Mucosa of descending colon (tissue), 3 donors: ENCODE measurements around the gene FBXO11. TPM values are rescaled to one million over a fixed set of nuclear protein-coding genes. Genes with fewer than 3 reads are reported as not detected.

ENCODE experiments used
- ATAC-seq: fragments of 200-7000 bp; cut with Tn5 transposase; one replicate; pipeline ENCODE4 v1.9.1; 2020; ENCODE audit warnings: mild to moderate bottlenecking, moderate library complexity
- DNase-seq, 3 donors: peaks; one replicate each; pipeline ENCODE4 v3.0.0-alpha.2; 2020
- H3K36me3 ChIP-seq: fragments of 200-600 bp; one replicate; pipeline ENCODE4 v1.8.0; 2021; ENCODE audit warnings: low read depth, mild to moderate bottlenecking
- H3K4me1 ChIP-seq: fragments of 200-600 bp; one replicate; pipeline ENCODE4 v1.8.0; 2021; ENCODE audit warnings: low read depth, mild to moderate bottlenecking
- H3K4me3 ChIP-seq: fragments of 200-600 bp; one replicate; pipeline ENCODE4 v1.8.0; 2021; ENCODE audit warnings: mild to moderate bottlenecking
- H3K9me3 ChIP-seq: fragments of 200-600 bp; one replicate; pipeline ENCODE4 v1.8.0; 2021; ENCODE audit warnings: mild to moderate bottlenecking
- CTCF ChIP-seq: fragments of 200-600 bp; IDR thresholded peaks from one replicate; pipeline ENCODE4 v1.8.0; 2022; ENCODE audit warnings: antibody characterized with exemption, mild to moderate bottlenecking
- intact Hi-C, 2 donors: fragments of 100-400 bp; cut with DNase I in 1 of 2; cut with micrococcal nuclease in 1 of 2; formaldehyde crosslinking; loops; one replicate each; pipeline versions ENCODE4 v1.11.0 to v1.11.1; 2022; cut with DNase I, micrococcal nuclease
- total RNA-seq, 3 donors: library from RNA; stranded (reverse); fragmentation: NEBNext Ultra II Directional in 2 of 3; extraction: Animal tissue kit (Norgen Biotek cat#: 25700) in 2 of 3; gene quantifications; one replicate each; pipeline versions ENCODE4 v1.2.1 to v1.2.4, GENCODE V29; 2021 to 2023
- donor health status: DM: no; HTN: no; CAD: no; lungs with moderate emphysema.
- donor health status: DM: no; HTN: no; CAD: no.
- donor health status: DM: no; HTN: yes; CAD: no.

The FBXO11 gene
- total RNA-seq, 3 donors from 2014 or later = 40.7 to 70.4 (median 46.7) TPM

GRCh38 chr2:47769318-47769717 is 137.0 kb downstream of the FBXO11 start:
- ATAC-seq (no peak), DNase-seq (no peak)
- Histone ChIP-seq H3K4me3 (no peak overlapping the region), H3K4me1 (no peaks in the 10 kb centered on the region), H3K9me3 (no peaks in the 10 kb centered on the region), H3K36me3 (no peaks in the 10 kb centered on the region)
- no peak for TF ChIP-seq CTCF
- intact Hi-C loops = loop anchor here in 1 of 2 donors (10.0 kb wide), 1 partner anchor 325 kb away; no protein-coding TSS in a partner anchor

- H3K4me1 ChIP-seq = no peaks in the 10 kb centered on the region
- intact Hi-C loops = loop anchor here in 1 of 2 donors (10.0 kb wide), 1 partner anchor 323 kb away; no protein-coding TSS in a partner anchor
- H3K4me3 ChIP-seq = no peak overlapping the region
- no peaks in the 10 kb centered on the region for H3K36me3 ChIP-seq
- DNase-seq = peak; percentile 70 to 79 (median 76)
- no peaks in the 10 kb centered on the region for H3K9me3 ChIP-seq
- peak; percentile 95 for TF ChIP-seq CTCF
- peak; percentile 93 for ATAC-seq
Measured at GRCh38 chr2:47767880-47768609, 138.3 kb downstream of the FBXO11 start.

- DNase-seq (no peak), ATAC-seq (no peak)
- intact Hi-C loops = loop anchor here in 1 of 2 donors (10.0 kb wide), 1 partner anchor 323 kb away; no protein-coding TSS in a partner anchor
- Histone ChIP-seq H3K36me3 (no peaks in the 10 kb centered on the region), H3K4me1 (no peaks in the 10 kb centered on the region), H3K9me3 (no peaks in the 10 kb centered on the region), H3K4me3 (no peak overlapping the region)
- no peak for TF ChIP-seq CTCF
Measured at GRCh38 chr2:47767497-47767844, 138.8 kb downstream of the FBXO11 start.

- Histone ChIP-seq H3K4me3 (no peak overlapping the region), H3K36me3 (no peaks in the 10 kb centered on the region), H3K9me3 (peaks cover 11% of the 10 kb centered on the region), H3K4me1 (no peaks in the 10 kb centered on the region)
- no peak for TF ChIP-seq CTCF
- DNase-seq = no peak
- intact Hi-C loops = no loop called here
- no peak for ATAC-seq
Measured at GRCh38 chr2:47751856-47752414, 154.4 kb downstream of the FBXO11 start.

GRCh38 chr2:47747878-47748277 is 158.4 kb downstream of the FBXO11 start:
- no peak for ATAC-seq
- no peak for TF ChIP-seq CTCF
- Histone ChIP-seq H3K4me3 (no peak overlapping the region), H3K9me3 (peaks cover 11% of the 10 kb centered on the region), H3K36me3 (no peaks in the 10 kb centered on the region), H3K4me1 (no peaks in the 10 kb centered on the region)
- DNase-seq = no peak
- intact Hi-C loops = no loop called here
